ENCODE measurements around the gene ADAM22.

DNA sequence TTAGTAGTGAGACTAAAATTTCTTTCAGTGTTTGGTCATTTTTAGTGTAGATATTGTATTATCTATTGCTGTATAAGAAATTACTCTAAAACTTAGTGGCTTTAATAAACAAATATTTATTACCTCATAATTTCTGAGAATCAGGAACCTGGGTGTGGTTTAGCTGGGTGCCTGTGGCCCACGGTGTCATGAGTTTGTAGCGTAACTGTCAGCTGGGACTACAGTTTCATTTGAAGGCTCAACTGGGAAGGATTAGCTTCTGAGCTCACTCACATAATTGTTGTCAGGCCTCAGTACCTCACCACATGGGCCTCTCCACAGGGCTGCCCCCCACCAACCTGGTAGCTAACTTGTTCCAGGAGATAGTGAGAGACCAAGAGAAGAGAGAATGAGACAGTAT is 187.3 kb downstream of the ADAM22 start:
- TF ChIP-seq CTCF (IDR thresholded peaks at IDR 0.05) (no peak), POLR2A (IDR thresholded peaks at IDR 0.05) (no peak), EP300 (IDR thresholded peaks at IDR 0.05) (no peak)
